ENCODE data around the gene BTN3A1. TPM values are rescaled to one million over a fixed set of nuclear protein-coding genes. Genes with fewer than 3 reads are reported as not detected.

Gene BTN3A1
- total RNA-seq, 1 experiment from 2014 or later = 9.0 TPM

DNA sequence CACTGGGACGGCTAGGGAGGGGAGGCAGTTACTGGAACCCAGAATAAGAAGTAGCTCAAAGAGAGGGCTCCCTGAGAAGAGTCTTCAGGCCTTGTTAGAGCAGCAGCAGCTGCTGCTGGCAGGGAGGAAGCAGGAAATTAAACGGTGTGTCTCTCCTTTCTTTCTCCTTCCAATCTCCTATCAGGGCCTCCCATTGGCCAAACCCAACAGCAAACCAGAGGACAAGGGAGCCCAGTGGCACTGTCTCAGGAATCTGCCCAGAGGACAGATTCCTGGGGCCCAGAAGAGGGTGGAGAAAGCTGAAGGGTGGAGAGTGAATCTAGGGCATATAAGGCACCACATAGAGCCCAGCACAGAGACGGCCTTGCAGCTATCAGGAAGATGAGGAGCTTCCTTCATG lies 10.2 kb downstream of the BTN3A1 start:
- peaks cover 0 to 6% of the 10 kb centered on the region in 2 experiments; a peak in 1 of 4 replicates for H3K4me1 ChIP-seq (ENCODE audit: control insufficient read depth in 1 of 2, insufficient read depth in 2 of 2, low read length in 2 of 2)

More for the DNA sequence above, 10.2 kb downstream of the BTN3A1 start:
- ChIA-PET POLR2A (no interaction called here), RAD21 (ENCODE audit: low non-redundant PET in 1 of 2, low total read pairs in 2 of 2, uncharacterized antibody in 2 of 2, unreplicated experiment in 2 of 2) (no interaction called here), CTCF (interaction anchor here (1.4 kb wide), 1 partner anchor 70 kb away, joined by 4 read pairs; no protein-coding TSS in a partner anchor)
- Histone ChIP-seq H3K27me3 (ENCODE audit: insufficient read depth, low read length) (no peaks in the 10 kb centered on the region), H3K27ac (ENCODE audit: low read depth, low read length) (no peak overlapping the region), H3K79me2 (ENCODE audit: insufficient read depth, low read length) (no peaks in the 10 kb centered on the region), H3K4me3 (replicated peaks in 1 of 2; ENCODE audit: low read depth in 1 of 2, low read length in 2 of 2) (no peak overlapping the region), H2AFZ (ENCODE audit: low read depth, low read length, poor library complexity, severe bottlenecking) (no peak overlapping the region), H3K9me3 (ENCODE audit: control insufficient read depth in 1 of 2, insufficient read depth in 1 of 2, low read depth in 1 of 2, low read length in 2 of 2) (no peaks in the 10 kb centered on the region; a peak in 1 of 4 replicates), H3K36me3 (ENCODE audit: control insufficient read depth in 1 of 2, insufficient read depth in 2 of 2, low read length in 2 of 2) (no peaks in the 10 kb centered on the region), H3K9ac (ENCODE audit: low read length) (no peak overlapping the region), H4K20me1 (ENCODE audit: insufficient read depth) (no peaks in the 10 kb centered on the region), H3K9me2 (ENCODE audit: insufficient read depth) (no peaks in the 10 kb centered on the region), H3K4me2 (ENCODE audit: low read length) (no peak overlapping the region)
- BruUV-seq (replicated peaks) = no TSS peak
- TF ChIP-seq YY1 (IDR thresholded peaks at IDR 0.05; ENCODE audit: extremely low read depth, insufficient replicate concordance, low read depth, low read length) = no peak
- no peak for TF ChIP-seq TCF7L2 (IDR thresholded peaks at IDR 0.05; ENCODE audit: borderline replicate concordance, extremely low read depth, insufficient read depth, insufficient read length)
- TF ChIP-seq EZH2phosphoT487 (IDR thresholded peaks at IDR 0.05; ENCODE audit: borderline replicate concordance) = no peak
- no peak for TF ChIP-seq REST (IDR thresholded peaks at IDR 0.05; ENCODE audit: low read depth)
- TF ChIP-seq CEBPB (IDR thresholded peaks at IDR 0.05; ENCODE audit: low read depth) = no peak
- TF ChIP-seq SP1 (IDR thresholded peaks at IDR 0.05; ENCODE audit: low read depth) = no peak
- no peak for TF ChIP-seq EZH2 (IDR thresholded peaks at IDR 0.05)
- TF ChIP-seq FOSL1 (IDR thresholded peaks at IDR 0.05; ENCODE audit: low read depth) = no peak
- no peak for TF ChIP-seq JUND (IDR thresholded peaks at IDR 0.05)
- TF ChIP-seq CBX3 (IDR thresholded peaks at IDR 0.05; ENCODE audit: low read depth) = no peak
- TF ChIP-seq ATF3 (IDR thresholded peaks at IDR 0.05) = no peak
- TF ChIP-seq POLR2AphosphoS5 (IDR thresholded peaks at IDR 0.05; ENCODE audit: low read depth, low read length) = no peak
- TF ChIP-seq CTCF (IDR thresholded peaks at IDR 0.05 in 2 of 3, conservative IDR thresholded peaks at IDR 0.05 in 1 of 3; ENCODE audit: borderline replicate concordance in 1 of 3, insufficient read depth in 1 of 3, low read depth in 2 of 3, low read length in 2 of 3) = no peak
- TF ChIP-seq ZNF274 (IDR thresholded peaks at IDR 0.05; ENCODE audit: low read depth, low read length) = no peak
- TF ChIP-seq SRF (IDR thresholded peaks at IDR 0.05; ENCODE audit: low read depth) = no peak
- TF ChIP-seq ZFX (IDR thresholded peaks at IDR 0.05) = no peak
- TF ChIP-seq, protein P1, sequence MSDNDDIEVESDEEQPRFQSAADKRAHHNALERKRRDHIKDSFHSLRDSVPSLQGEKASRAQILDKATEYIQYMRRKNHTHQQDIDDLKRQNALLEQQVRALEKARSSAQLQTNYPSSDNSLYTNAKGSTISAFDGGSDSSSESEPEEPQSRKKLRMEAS (IDR thresholded peaks at IDR 0.05) = no peak
- TF ChIP-seq EGR1 (IDR thresholded peaks at IDR 0.05; ENCODE audit: low read depth) = no peak
- intact Hi-C loops (cut with micrococcal nuclease) = no loop called here
- no peak for DNase-seq (ENCODE audit: low read depth, low spot score)
- ATAC-seq = no peak
